Lung (tissue), 16 donors: ENCODE measurements around the gene SLC12A2. TPM values are rescaled to one million over a fixed set of nuclear protein-coding genes. Genes with fewer than 3 reads are reported as not detected.

Experiments used
- ATAC-seq: fragments of 200-7000 bp; cut with Tn5 transposase; one replicate; pipeline ENCODE4 v1.9.1; 2020; ENCODE audit warnings: moderate number of reproducible peaks; ENCODE audit not compliant: insufficient read depth, low FRiP score
- DNase-seq, 3 donors: peaks; one replicate each; pipeline ENCODE4 v3.0.0-alpha.2; 2013 to 2017
- H3K27ac ChIP-seq, 2 donors: one replicate each; pipeline ENCODE4 v1.5.1; 2013; ENCODE audit warnings: mild to moderate bottlenecking in 2 of 2, moderate library complexity in 2 of 2, control low read depth in 1 of 2, inconsistent platforms in 1 of 2, low read depth in 1 of 2, low read length in 1 of 2
- H3K27me3 ChIP-seq, 3 donors: one replicate each; pipeline ENCODE4 v1.5.1; 2013; ENCODE audit warnings: low read length in 2 of 3; ENCODE audit not compliant: control insufficient read depth in 3 of 3, insufficient read depth in 3 of 3
- H3K36me3 ChIP-seq, 4 donors: one replicate each; pipeline ENCODE4 v1.5.1; 2013; ENCODE audit warnings: low read length in 4 of 4, mild to moderate bottlenecking in 1 of 4, moderate library complexity in 1 of 4; ENCODE audit not compliant: control insufficient read depth in 4 of 4, insufficient read depth in 4 of 4
- H3K4me1 ChIP-seq, 5 donors: one replicate each; pipeline ENCODE4 v1.5.1; 2013; ENCODE audit warnings: low read length in 5 of 5, mild to moderate bottlenecking in 2 of 5, moderate library complexity in 1 of 5; ENCODE audit not compliant: control insufficient read depth in 5 of 5, insufficient read depth in 5 of 5
- H3K4me3 ChIP-seq: one replicate; pipeline ENCODE4 v1.5.1; 2013; ENCODE audit warnings: mild to moderate bottlenecking, control low read depth, moderate library complexity
- H3K9ac ChIP-seq, 2 donors: one replicate each; pipeline ENCODE4 v1.5.1; 2013; ENCODE audit warnings: low read length in 2 of 2, control low read depth in 1 of 2; ENCODE audit not compliant: insufficient read depth in 1 of 2
- H3K9me3 ChIP-seq, 4 donors: one replicate each; pipeline ENCODE4 v1.5.1; 2013; ENCODE audit warnings: low read length in 3 of 4, mild to moderate bottlenecking in 1 of 4, moderate library complexity in 1 of 4; ENCODE audit not compliant: control insufficient read depth in 4 of 4, insufficient read depth in 3 of 4
- CTCF ChIP-seq: IDR thresholded peaks from 2 replicates; pipeline ENCODE4 v1.5.1; 2012; ENCODE audit warnings: mild to moderate bottlenecking; ENCODE audit errors: control extremely low read depth, extremely low read depth
- WGBS, 2 donors: extraction: QIAGEN DNeasy Blood & Tissue Kit; methylation state at CpG; one replicate each; pipeline ENCODE4 v1.1.7; 2013; 5-methylcytosine and 5-hydroxymethylcytosine counted together
- long read RNA-seq, 5 donors: transcript quantifications; one replicate each; lab custom pipeline, GENCODE V29; 2026
- polyA plus RNA-seq, 2 donors: library from polyadenylated mRNA; stranded (reverse); fragments of 200-250 nt; gene quantifications; one replicate each; pipeline ENCODE4 v1.2.1, GENCODE V29; 2013
- total RNA-seq, 2 donors: library from RNA; depleted of rRNA in 1 of 2; stranded (reverse); fragments of >200 nt in 1 of 2; gene quantifications; one replicate each; pipeline ENCODE4 v1.2.1, GENCODE V29; 2014 to 2021
- donor health status: control.
- donor health status: control.
- donor health status: Bipolar disorder and iron deficiency.
- donor health status: healthy.
- donor health status: DM: yes; HTN: yes; CAD: no.

SLC12A2 gene
- total RNA-seq, result 10 to 100 TPM; 28.5 to 87.1 TPM
- polyA plus RNA-seq, result 1 to 10 TPM; 2.8 to 4.3 TPM
- long read RNA-seq, donor 1, full-length matches to known transcripts, result 3 of 9 reads
- long read RNA-seq, donor 1, partial matches to known transcripts, result 6 of 9 reads
- long read RNA-seq, donor 1, other reads (novel, unspliced or antisense), result 0 of 9 reads
- long read RNA-seq, donor 2, partial matches to known transcripts, result 5 of 5 reads
- long read RNA-seq, donor 2, other reads (novel, unspliced or antisense), result 0 of 5 reads
- long read RNA-seq, donor 3, full-length matches to known transcripts, result 1 of 1 reads
- long read RNA-seq, donor 3, partial matches to known transcripts, result 0 of 1 reads
- long read RNA-seq, donor 3, other reads (novel, unspliced or antisense), result 0 of 1 reads
- long read RNA-seq, donor 4, result 0 reads
- long read RNA-seq, donor 5, full-length matches to known transcripts, result 1 of 7 reads
- long read RNA-seq, donor 5, partial matches to known transcripts, result 6 of 7 reads
- long read RNA-seq, donor 5, other reads (novel, unspliced or antisense), result 0 of 7 reads

- H3K4me1 ChIP-seq, result peaks cover 0 to 24% (median 10%) of the 10 kb centered on the region in 5 donors
- no peak for TF ChIP-seq CTCF
- 0% methylated on average over 51 to 104 of the region's 104 CpGs for WGBS, 2 donors
Observed at GRCh38 chr5:128083033-128083810, at the start of gene SLC12A2. Gene SLC12A2 (plus strand): TSS chr5:128083766. CDS start chr5:128083955, 189 bp downstream.

GRCh38 chr5:128035689-128036088 is 47.9 kb upstream of the SLC12A2 start:
- H3K4me3 ChIP-seq, result no peak overlapping the region
- H3K27ac ChIP-seq, result no peak overlapping the region
- 86 to 92% methylated on average over 4 of the region's 4 CpGs for WGBS, 2 donors
- H3K4me1 ChIP-seq, result no peaks in the 10 kb centered on the region
- H3K9ac ChIP-seq, result no peak overlapping the region
- H3K27me3 ChIP-seq, result no peaks in the 10 kb centered on the region
- no peaks in the 10 kb centered on the region for H3K36me3 ChIP-seq
- TF ChIP-seq CTCF, result no peak
- peaks cover 0 to 3% (median 0%) of the 10 kb centered on the region in 4 donors for H3K9me3 ChIP-seq
- no peak for ATAC-seq
- no peak for DNase-seq

More at GRCh38 chr5:128083033-128083810, at the start of gene SLC12A2:
- ATAC-seq, result peak; percentile 90
- no peaks in the 10 kb centered on the region for H3K27me3 ChIP-seq
- H3K36me3 ChIP-seq, result no peaks in the 10 kb centered on the region
- H3K27ac ChIP-seq, result peak within 1 kb of the TSS; percentile 97 to 100
- no peaks in the 10 kb centered on the region for H3K9me3 ChIP-seq
- H3K9ac ChIP-seq, result peak within 1 kb of the TSS; percentile 52 to 96
- DNase-seq, result peak; percentile 94 to 98 (median 97)
- peak within 1 kb of the TSS; percentile 85 for H3K4me3 ChIP-seq

GRCh38 chr5:128036950-128037349 is 46.6 kb upstream of the SLC12A2 start:
- no peak for TF ChIP-seq CTCF
- H3K4me3 ChIP-seq, result no peak overlapping the region
- H3K27me3 ChIP-seq, result no peaks in the 10 kb centered on the region
- H3K36me3 ChIP-seq, result no peaks in the 10 kb centered on the region
- no peaks in the 10 kb centered on the region for H3K4me1 ChIP-seq
- no peak overlapping the region for H3K9ac ChIP-seq
- WGBS, 2 donors, result 21 to 33% methylated on average over 1 of the region's 1 CpG
- H3K9me3 ChIP-seq, result peaks cover 0 to 3% (median 0%) of the 10 kb centered on the region in 4 donors
- ATAC-seq (no peak), DNase-seq (peak in 1 of 3 donors; percentile 4)
- H3K27ac ChIP-seq, result no peak overlapping the region
